ENCODE data around the gene C1QTNF2.

C1QTNF2 gene

DNA sequence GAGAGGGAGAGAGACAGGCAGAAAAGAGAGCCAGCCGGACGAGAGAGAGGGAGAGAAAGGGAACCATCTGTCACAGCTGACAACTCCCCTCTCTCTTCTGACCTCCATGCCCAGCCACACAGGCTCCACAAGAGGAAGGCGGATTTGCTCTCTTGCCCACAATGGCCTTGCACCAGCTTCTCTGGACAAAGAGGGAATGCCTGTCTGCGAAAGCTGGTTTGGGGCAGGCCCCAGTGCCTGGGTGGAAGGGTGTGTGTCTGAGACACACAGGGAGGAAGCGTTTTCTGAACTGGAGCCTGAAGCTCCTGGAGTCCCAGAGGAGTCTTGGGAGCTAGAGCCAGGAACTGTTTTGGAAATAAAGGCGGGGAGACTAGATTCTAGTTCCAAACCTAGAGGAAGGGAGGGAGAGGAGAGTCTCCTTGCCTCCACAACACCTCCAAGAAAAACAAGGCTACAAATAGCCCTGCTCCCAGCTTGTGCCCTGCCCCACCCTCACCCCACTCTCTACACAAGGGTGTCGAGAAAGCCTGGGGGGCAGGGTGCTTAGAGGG is 12.5 kb downstream of the C1QTNF2 start:
- Histone ChIP-seq H3K4me3 (no peak overlapping the region), H3K9me3 (ENCODE audit: low read depth, low read length) (no peaks in the 10 kb centered on the region), H3K36me3 (ENCODE audit: insufficient read depth, low read length) (no peaks in the 10 kb centered on the region), H3K27ac (no peak overlapping the region), H3K9ac (ENCODE audit: insufficient read length) (no peak overlapping the region)
- DNase-seq (ENCODE audit: low read depth, low spot score) = no peak
- TF ChIP-seq EZH2 (IDR thresholded peaks at IDR 0.05) (no peak), FOXP2 (optimal IDR thresholded peaks at IDR 0.05; ENCODE audit: control extremely low read depth, extremely low read length, insufficient read depth) (no peak), POLR2AphosphoS5 (IDR thresholded peaks at IDR 0.05; ENCODE audit: borderline replicate concordance, low read depth, low read length) (no peak)

DNA sequence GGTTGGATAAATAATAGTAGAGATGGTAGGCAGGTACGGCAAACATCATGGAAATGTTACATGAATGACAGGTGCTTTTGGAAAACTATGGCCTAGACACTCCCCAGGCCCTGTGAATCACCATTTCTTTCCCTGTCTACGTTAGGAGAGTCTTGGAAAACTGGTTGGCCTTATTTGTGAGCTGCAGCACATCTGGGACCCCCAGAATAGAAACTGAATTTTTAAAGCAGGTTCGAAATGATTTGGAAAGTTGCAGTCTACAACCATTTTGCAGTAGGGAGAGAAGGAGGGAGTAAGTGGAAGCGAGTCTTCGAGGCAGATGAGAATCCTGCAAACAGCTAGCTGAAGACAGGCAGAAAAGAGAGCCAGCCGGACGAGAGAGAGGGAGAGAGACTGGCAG is 13.0 kb downstream of the C1QTNF2 start:
- H3K4me3 ChIP-seq = no peak overlapping the region
- TF ChIP-seq POLR2AphosphoS5 (IDR thresholded peaks at IDR 0.05; ENCODE audit: borderline replicate concordance, low read depth, low read length) (no peak), EZH2 (IDR thresholded peaks at IDR 0.05) (no peak), FOXP2 (optimal IDR thresholded peaks at IDR 0.05; ENCODE audit: control extremely low read depth, extremely low read length, insufficient read depth) (no peak)
- H3K27ac ChIP-seq = no peak overlapping the region
- no peak overlapping the region for H3K9ac ChIP-seq (ENCODE audit: insufficient read length)
- H3K9me3 ChIP-seq (ENCODE audit: low read depth, low read length) = no peaks in the 10 kb centered on the region
- H3K36me3 ChIP-seq (ENCODE audit: insufficient read depth, low read length) = no peaks in the 10 kb centered on the region
- DNase-seq (ENCODE audit: low read depth, low spot score) = no peak

DNA sequence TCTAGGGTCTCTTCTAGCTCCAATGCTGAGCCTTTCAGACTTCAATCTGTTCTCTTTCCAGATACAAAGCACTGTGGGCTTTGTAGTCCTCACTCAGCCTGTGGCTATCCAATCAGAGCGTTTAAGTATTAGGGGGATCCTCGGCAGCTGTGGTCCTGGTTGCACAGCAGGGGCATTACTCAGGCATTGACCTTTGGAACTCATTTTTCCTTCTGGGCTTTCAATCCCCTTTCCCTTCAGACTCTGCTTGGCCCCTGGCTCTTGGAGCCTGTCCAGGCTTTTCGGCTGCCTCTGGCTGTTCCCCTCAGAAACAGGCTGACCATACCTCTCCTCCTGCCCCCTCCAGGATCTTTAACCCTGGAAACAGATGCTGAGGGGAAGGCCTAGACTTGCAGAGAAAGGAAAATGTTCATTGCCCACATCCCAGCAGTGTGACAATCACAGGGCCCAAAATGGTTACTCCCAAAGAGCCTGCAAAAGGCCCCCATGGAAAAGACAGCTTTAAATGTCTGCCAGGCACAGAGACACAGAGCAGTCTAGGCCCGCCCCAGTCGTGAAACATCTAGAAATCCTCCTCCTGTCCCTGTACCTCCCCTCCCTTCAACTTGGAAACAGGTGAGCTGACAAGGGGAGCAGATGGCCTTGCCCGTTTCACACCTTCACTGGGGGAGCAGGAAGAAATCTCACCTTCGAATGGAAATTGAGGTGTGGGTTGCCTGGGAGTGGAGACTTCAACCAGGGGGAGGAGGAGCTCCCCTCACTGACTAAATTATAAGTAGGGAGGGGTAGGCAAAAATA is 13.7 kb downstream of the C1QTNF2 start:
- no peak overlapping the region for H3K4me3 ChIP-seq
- DNase-seq (ENCODE audit: low read depth, low spot score) = no peak
- H3K27ac ChIP-seq = no peak overlapping the region
- H3K36me3 ChIP-seq (ENCODE audit: insufficient read depth, low read length) = no peaks in the 10 kb centered on the region
- TF ChIP-seq FOXP2 (optimal IDR thresholded peaks at IDR 0.05; ENCODE audit: control extremely low read depth, extremely low read length, insufficient read depth) (no peak), POLR2AphosphoS5 (IDR thresholded peaks at IDR 0.05; ENCODE audit: borderline replicate concordance, low read depth, low read length) (no peak), EZH2 (IDR thresholded peaks at IDR 0.05) (no peak)
- H3K9me3 ChIP-seq (ENCODE audit: low read depth, low read length) = no peaks in the 10 kb centered on the region
- H3K9ac ChIP-seq (ENCODE audit: insufficient read length) = no peak overlapping the region

DNA sequence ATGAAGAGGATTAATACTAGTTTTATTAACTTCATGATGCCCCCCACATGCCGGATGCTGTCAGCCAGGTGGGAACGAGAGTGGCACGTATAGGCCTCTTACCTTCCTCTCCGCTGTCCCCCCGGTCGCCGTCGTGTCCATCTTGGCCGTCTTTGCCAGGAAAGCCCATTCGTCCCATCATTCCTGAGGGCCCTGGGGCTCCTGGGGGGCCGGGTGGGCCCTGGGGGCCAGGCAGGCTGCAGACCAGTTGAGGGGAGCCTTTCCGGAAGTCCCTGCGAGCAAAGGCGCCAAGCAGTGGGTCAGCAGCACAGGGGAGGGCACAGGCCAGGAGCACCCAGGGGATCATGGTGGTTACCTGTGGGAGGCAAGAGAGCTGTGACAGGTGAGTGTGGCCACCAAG is 15.8 kb downstream of the C1QTNF2 start:
- no peak for DNase-seq (ENCODE audit: low read depth, low spot score)
- H3K27ac ChIP-seq = no peak overlapping the region
- no peak overlapping the region for H3K4me3 ChIP-seq
- H3K9me3 ChIP-seq (ENCODE audit: low read depth, low read length) = no peaks in the 10 kb centered on the region
- H3K36me3 ChIP-seq (ENCODE audit: insufficient read depth, low read length) = no peaks in the 10 kb centered on the region
- no peak overlapping the region for H3K9ac ChIP-seq (ENCODE audit: insufficient read length)
- no peak for TF ChIP-seq EZH2 (IDR thresholded peaks at IDR 0.05)

DNA sequence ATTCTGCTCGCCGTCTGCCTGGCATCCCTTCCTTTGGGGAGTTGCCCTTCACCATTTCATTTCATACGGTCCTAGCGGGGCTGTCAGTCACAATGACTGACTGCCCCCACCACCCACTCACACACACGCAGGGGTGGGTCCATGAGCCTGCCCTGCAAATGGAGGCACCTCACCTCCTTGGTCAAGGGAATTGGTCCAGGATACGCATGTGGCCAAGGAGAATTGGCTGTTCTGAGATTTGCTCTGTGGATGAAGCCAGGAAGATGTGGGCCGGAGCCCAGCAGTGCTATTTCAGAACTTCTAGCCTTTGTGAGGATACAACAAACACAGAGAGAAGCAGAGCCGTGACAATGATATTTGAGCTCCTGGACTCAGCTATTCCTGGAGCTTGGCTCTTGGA is 17.0 kb downstream of the C1QTNF2 start:
- H3K27ac ChIP-seq = no peak overlapping the region
- no peak for DNase-seq (ENCODE audit: low read depth, low spot score)
- no peak overlapping the region for H3K4me3 ChIP-seq
- no peaks in the 10 kb centered on the region for H3K36me3 ChIP-seq (ENCODE audit: insufficient read depth, low read length)
- no peaks in the 10 kb centered on the region for H3K9me3 ChIP-seq (ENCODE audit: low read depth, low read length)
- H3K9ac ChIP-seq (ENCODE audit: insufficient read length) = no peak overlapping the region
- TF ChIP-seq POLR2AphosphoS5 (IDR thresholded peaks at IDR 0.05; ENCODE audit: borderline replicate concordance, low read depth, low read length) = no peak
- TF ChIP-seq EZH2 (IDR thresholded peaks at IDR 0.05) = no peak
- TF ChIP-seq FOXP2 (optimal IDR thresholded peaks at IDR 0.05; ENCODE audit: control extremely low read depth, extremely low read length, insufficient read depth) = no peak

DNA sequence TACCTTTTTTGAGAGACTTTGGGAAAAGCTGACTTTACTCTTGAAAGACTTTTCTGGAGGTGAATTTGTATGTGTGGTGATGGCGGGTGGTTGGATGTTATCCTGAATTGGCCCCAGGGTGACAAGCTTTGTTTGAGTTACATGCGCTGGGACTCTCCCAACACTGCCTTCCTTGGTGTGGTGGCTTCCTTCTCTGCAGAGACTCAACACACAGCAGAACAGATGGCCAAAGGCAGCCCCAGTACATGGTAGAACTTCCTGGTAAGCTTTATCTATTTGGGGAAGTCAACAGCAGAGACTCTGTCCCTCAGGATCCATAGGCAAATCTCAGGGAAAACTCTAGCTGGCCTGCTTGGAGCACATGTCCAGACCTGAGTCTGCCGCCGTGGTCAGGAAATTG is 18.1 kb downstream of the C1QTNF2 start:
- DNase-seq (ENCODE audit: low read depth, low spot score) = no peak
- H3K9ac ChIP-seq (ENCODE audit: insufficient read length) = no peak overlapping the region
- no peaks in the 10 kb centered on the region for H3K36me3 ChIP-seq (ENCODE audit: insufficient read depth, low read length)
- H3K9me3 ChIP-seq (ENCODE audit: low read depth, low read length) = no peaks in the 10 kb centered on the region
- H3K27ac ChIP-seq = no peak overlapping the region
- TF ChIP-seq FOXP2 (optimal IDR thresholded peaks at IDR 0.05; ENCODE audit: control extremely low read depth, extremely low read length, insufficient read depth) = no peak
- TF ChIP-seq POLR2AphosphoS5 (IDR thresholded peaks at IDR 0.05; ENCODE audit: borderline replicate concordance, low read depth, low read length) = no peak
- TF ChIP-seq EZH2 (IDR thresholded peaks at IDR 0.05) = no peak
- H3K4me3 ChIP-seq = no peak overlapping the region

DNA sequence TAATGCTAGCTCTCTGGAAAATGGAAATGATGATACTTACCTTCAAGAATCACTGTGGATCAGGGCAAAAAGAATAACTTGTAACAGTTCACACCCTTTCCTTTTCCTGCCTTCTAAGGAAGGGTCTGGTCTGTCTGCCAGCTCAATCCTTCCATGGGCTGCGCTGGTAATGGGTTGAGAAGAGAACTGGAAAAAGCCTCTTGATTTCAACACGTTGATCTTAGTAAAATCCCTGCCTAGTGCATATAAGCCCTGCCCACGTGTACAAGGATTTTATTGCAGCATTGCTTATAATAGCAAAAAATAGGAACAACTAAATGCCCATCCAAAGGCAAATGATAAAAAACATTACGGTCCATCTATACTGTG is 20.5 kb downstream of the C1QTNF2 start:
- TF ChIP-seq EZH2 (IDR thresholded peaks at IDR 0.05) (no peak), FOXP2 (optimal IDR thresholded peaks at IDR 0.05; ENCODE audit: control extremely low read depth, extremely low read length, insufficient read depth) (no peak), POLR2AphosphoS5 (IDR thresholded peaks at IDR 0.05; ENCODE audit: borderline replicate concordance, low read depth, low read length) (no peak)

DNA sequence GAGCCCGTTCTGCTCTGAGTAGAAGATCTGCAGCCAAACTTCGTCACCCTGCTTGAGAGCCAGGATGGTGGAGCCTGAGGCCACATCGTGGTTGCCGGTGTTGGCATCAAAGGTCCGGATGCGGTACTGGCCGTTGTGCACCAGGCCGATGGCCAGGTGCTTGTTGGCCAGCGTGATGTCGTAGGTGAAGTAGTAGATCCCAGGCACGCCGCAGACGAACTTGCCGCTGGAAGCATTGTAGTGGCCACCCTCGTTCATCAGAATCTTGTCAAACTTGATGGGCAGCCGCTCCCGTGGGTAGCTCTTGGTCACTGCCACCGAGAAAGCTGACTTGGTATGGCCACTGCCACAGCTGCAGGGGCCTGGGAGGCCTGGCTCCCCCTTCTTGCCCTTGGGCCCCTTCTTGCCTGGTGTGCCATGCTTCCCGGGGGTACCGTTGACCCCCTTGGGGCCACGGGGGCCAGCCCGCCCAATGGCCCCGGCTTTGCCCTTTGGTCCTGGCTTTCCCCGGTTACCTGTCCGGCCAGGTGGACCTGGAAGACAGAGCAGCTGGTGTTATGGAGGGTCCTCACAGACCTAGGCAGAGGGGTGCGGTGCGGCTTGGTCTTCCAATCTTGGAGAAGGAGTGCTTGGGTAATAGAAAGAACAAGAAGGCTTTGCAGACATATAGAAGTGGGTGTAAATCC is 21.0 kb downstream of the C1QTNF2 start:
- TF ChIP-seq POLR2AphosphoS5 (IDR thresholded peaks at IDR 0.05; ENCODE audit: borderline replicate concordance, low read depth, low read length) (no peak), EZH2 (IDR thresholded peaks at IDR 0.05) (no peak), FOXP2 (optimal IDR thresholded peaks at IDR 0.05; ENCODE audit: control extremely low read depth, extremely low read length, insufficient read depth) (no peak)
- Histone ChIP-seq H3K27ac (no peak overlapping the region), H3K4me3 (no peak overlapping the region), H3K9me3 (ENCODE audit: low read depth, low read length) (no peaks in the 10 kb centered on the region), H3K9ac (ENCODE audit: insufficient read length) (no peak overlapping the region), H3K36me3 (ENCODE audit: insufficient read depth, low read length) (no peaks in the 10 kb centered on the region)
- no peak for DNase-seq (ENCODE audit: low read depth, low spot score)

More for the DNA sequence above, 20.5 kb downstream of the C1QTNF2 start:
- Histone ChIP-seq H3K9ac (ENCODE audit: insufficient read length) (no peak overlapping the region), H3K27ac (no peak overlapping the region), H3K4me3 (no peak overlapping the region), H3K36me3 (ENCODE audit: insufficient read depth, low read length) (no peaks in the 10 kb centered on the region), H3K9me3 (ENCODE audit: low read depth, low read length) (no peaks in the 10 kb centered on the region)
- no peak for DNase-seq (ENCODE audit: low read depth, low spot score)

All from SK-N-MC (cell line).